H1 (cell line): ENCODE results near the gene PCDHGA3. TPM values are rescaled to one million over a fixed set of nuclear protein-coding genes. Genes with fewer than 3 reads are reported as not detected.
"Not testable (repeated sequence)": the region's sequence is repeated elsewhere in the genome, so short reads cannot be mapped to it uniquely, and the experiment has no call there.

Experiments
- CTCF ChIA-PET: fragments of 300-600 bp; sonication (Branson Sonifier 250); formaldehyde crosslinking; loops from one replicate; lab custom pipeline; 2021; ENCODE audit not compliant: partially characterized antibody; lab: Charles Lee
- POLR2A ChIA-PET: fragments of 300-600 bp; sonication (Branson Sonifier 250); formaldehyde crosslinking; loops from one replicate; lab custom pipeline; 2021; ENCODE audit warnings: inconsistent platforms; ENCODE audit not compliant: partially characterized antibody; lab: Charles Lee
- DNase-seq, 2 experiments: peaks; one replicate each; pipeline versions ENCODE4 v3.0.0 to v3.0.0-alpha.2; 2010 to 2022; ENCODE audit warnings: low spot score in 2 of 2, low read depth in 1 of 2, mixed read lengths in 1 of 2
- FAIRE-seq: peaks from 2 replicates; lab custom pipeline; 2011; peaks lifted over from hg19 to GRCh38; lab: Jason Lieb, UNC
- H2AFZ ChIP-seq: 2 replicates; pipeline ENCODE4 v1.8.1; 2012; ENCODE audit warnings: low read length, inconsistent platforms
- H2AK5ac ChIP-seq: 2 replicates; pipeline ENCODE4 v1.6.1; 2013; ENCODE audit warnings: low read depth, low read length
- H2BK120ac ChIP-seq: replicated peaks from 2 replicates; pipeline ENCODE3; 2013; ENCODE audit warnings: low read depth, low read length, inconsistent platforms
- H2BK12ac ChIP-seq: 2 replicates; pipeline ENCODE4 v1.6.1; 2013; ENCODE audit warnings: low read depth, low read length
- H2BK15ac ChIP-seq: 2 replicates; pipeline ENCODE4 v1.6.1; 2013; ENCODE audit warnings: low read length
- H2BK20ac ChIP-seq: 2 replicates; pipeline ENCODE4 v1.6.1; 2013; ENCODE audit warnings: low read length
- H2BK5ac ChIP-seq: 2 replicates; pipeline ENCODE4 v1.6.1; 2013; ENCODE audit warnings: low read depth, low read length
- H3K14ac ChIP-seq: 2 replicates; pipeline ENCODE4 v1.6.1; 2013; ENCODE audit warnings: inconsistent platforms; ENCODE audit not compliant: insufficient read length
- H3K18ac ChIP-seq: 2 replicates; pipeline ENCODE4 v1.6.1; 2013; ENCODE audit warnings: low read length; ENCODE audit errors: extremely low read depth
- H3K23ac ChIP-seq: 2 replicates; pipeline ENCODE4 v1.6.1; 2013; ENCODE audit warnings: inconsistent platforms; ENCODE audit not compliant: insufficient read length
- H3K23me2 ChIP-seq: 2 replicates; pipeline ENCODE4 v1.6.1; 2013; ENCODE audit warnings: low read depth, low read length
- H3K27ac ChIP-seq: 2 replicates; pipeline ENCODE4 v1.6.1; 2011; ENCODE audit warnings: low read depth, low read length, inconsistent platforms
- H3K27me3 ChIP-seq, 4 experiments: replicated peaks in 1 of 4; 1 replicate in 1 of 4; 2 replicates in 3 of 4; pipeline versions ENCODE4 v1.6.1 to v1.8.1; 2011 to 2013; ENCODE audit warnings: low read length in 3 of 4, mild to moderate bottlenecking in 3 of 4, inconsistent platforms in 2 of 4, mixed read lengths in 2 of 4, moderate library complexity in 1 of 4; ENCODE audit not compliant: control insufficient read depth in 3 of 4, insufficient read depth in 3 of 4; ENCODE audit errors: extremely low read depth in 1 of 4
- H3K36me3 ChIP-seq, 4 experiments: 2 replicates each; pipeline versions ENCODE4 v1.6.1 to v1.8.1; 2011 to 2013; ENCODE audit warnings: mild to moderate bottlenecking in 4 of 4, low read length in 3 of 4, moderate library complexity in 2 of 4, control low read depth in 1 of 4, inconsistent platforms in 1 of 4; ENCODE audit not compliant: insufficient read depth in 4 of 4, control insufficient read depth in 2 of 4
- H3K4ac ChIP-seq: replicated peaks from 2 replicates; pipeline ENCODE3; 2013; ENCODE audit warnings: low read length, low read depth, mixed read lengths, inconsistent platforms; ENCODE audit not compliant: insufficient read length
- H3K4me1 ChIP-seq, 4 experiments: replicated peaks in 1 of 4; 1 replicate in 1 of 4; 2 replicates in 3 of 4; pipeline versions ENCODE4 v1.6.1 to v1.8.1; 2011 to 2013; ENCODE audit warnings: low read length in 3 of 4, inconsistent platforms in 2 of 4, mixed read lengths in 1 of 4; ENCODE audit not compliant: insufficient read depth in 4 of 4, control insufficient read depth in 3 of 4
- H3K4me2 ChIP-seq, 2 experiments: 2 replicates each; pipeline versions ENCODE4 v1.6.1 to v1.8.1; 2011 to 2013; ENCODE audit warnings: low read depth in 2 of 2, low read length in 2 of 2, control low read depth in 1 of 2, inconsistent platforms in 1 of 2, mild to moderate bottlenecking in 1 of 2; ENCODE audit not compliant: insufficient read depth in 1 of 2
- H3K4me3 ChIP-seq, 4 experiments: fragments of 200-600, 300-600 bp in 1 of 4; sonication (generic), shearing (Covaris generic), sonication (Bioruptor Twin) in 1 of 4; 2 replicates each; pipeline versions ENCODE4 v1.5.1 to v1.8.1; 2011 to 2016; ENCODE audit warnings: low read length in 4 of 4, low read depth in 3 of 4, control low read depth in 2 of 4, inconsistent platforms in 2 of 4, mild to moderate bottlenecking in 2 of 4, mixed read lengths in 1 of 4, moderate library complexity in 1 of 4; ENCODE audit not compliant: insufficient read depth in 2 of 4; ENCODE audit errors: extremely low read depth in 1 of 4
- H3K56ac ChIP-seq: replicated peaks from 2 replicates; pipeline ENCODE3; 2013; ENCODE audit warnings: low read depth, mild to moderate bottlenecking, mixed read lengths, low read length, inconsistent platforms; ENCODE audit not compliant: insufficient read length
- H3K79me1 ChIP-seq: 2 replicates; pipeline ENCODE4 v1.6.1; 2013; ENCODE audit warnings: low read depth, low read length, control low read depth
- H3K79me2 ChIP-seq, 2 experiments: 2 replicates each; pipeline versions ENCODE4 v1.6.1 to v1.8.1; 2012 to 2013; ENCODE audit warnings: low read length in 2 of 2, mild to moderate bottlenecking in 2 of 2, inconsistent platforms in 1 of 2; ENCODE audit not compliant: insufficient read depth in 2 of 2, control insufficient read depth in 1 of 2
- H3K9ac ChIP-seq, 4 experiments: replicated peaks in 1 of 4; 1 replicate in 1 of 4; 2 replicates in 3 of 4; pipeline versions ENCODE4 v1.6.1 to v1.8.1; 2011 to 2013; ENCODE audit warnings: low read depth in 3 of 4, low read length in 3 of 4, control low read depth in 2 of 4, mild to moderate bottlenecking in 2 of 4, moderate library complexity in 2 of 4, inconsistent platforms in 1 of 4; ENCODE audit errors: extremely low read depth in 1 of 4
- H3K9me3 ChIP-seq, 2 experiments: 2 replicates each; pipeline versions ENCODE4 v1.6.1 to v1.8.1; 2012 to 2013; ENCODE audit warnings: mild to moderate bottlenecking in 2 of 2, moderate library complexity in 2 of 2, control low read depth in 1 of 2, inconsistent platforms in 1 of 2, low read depth in 1 of 2, low read length in 1 of 2, mixed read lengths in 1 of 2; ENCODE audit not compliant: insufficient read depth in 2 of 2
- H4K20me1 ChIP-seq, 2 experiments: replicated peaks in 1 of 2; 2 replicates each; pipeline versions ENCODE3 to v1.8.1; 2011 to 2013; ENCODE audit warnings: inconsistent platforms in 2 of 2, low read length in 2 of 2, mild to moderate bottlenecking in 1 of 2; ENCODE audit not compliant: insufficient read depth in 2 of 2, control insufficient read depth in 1 of 2
- H4K5ac ChIP-seq: 2 replicates; pipeline ENCODE4 v1.6.1; 2013; ENCODE audit warnings: low read length, low read depth, mixed read lengths, inconsistent platforms; ENCODE audit not compliant: insufficient read length
- H4K8ac ChIP-seq: 2 replicates; pipeline ENCODE4 v1.8.0; 2013; ENCODE audit warnings: mild to moderate bottlenecking, moderate library complexity, low read length, inconsistent platforms; ENCODE audit not compliant: insufficient read depth; ENCODE audit errors: extremely low read depth
- H4K91ac ChIP-seq: replicated peaks from 2 replicates; pipeline ENCODE3; 2013; ENCODE audit warnings: low read length, mixed read lengths, inconsistent platforms; ENCODE audit not compliant: insufficient read length
- WGBS, 2 experiments: shearing (Covaris generic) in 1 of 2; methylation state at CpG; one replicate each; pipeline versions ENCODE4 v1.1.6 to v1.1.7; 2013 to 2015; ENCODE audit warnings: low lambda C conversion rate in 2 of 2, mixed read lengths in 2 of 2, inconsistent platforms in 1 of 2, low coverage in 1 of 2, missing lambda C conversion rate in 1 of 2; ENCODE audit not compliant: insufficient replicate concordance in 2 of 2, insufficient coverage in 1 of 2, insufficient read length in 1 of 2; ENCODE audit errors: extremely low coverage in 1 of 2, missing lambda C conversion rate in 1 of 2; 5-methylcytosine and 5-hydroxymethylcytosine counted together
- polyA plus RNA-seq, 7 experiments: library from polyadenylated mRNA; depleted of rRNA in 3 of 7; stranded (reverse) in 5 of 7; unstranded in 2 of 7; fragments of >200 nt in 5 of 7; fragments of 200-250 nt in 2 of 7; gene quantifications; 1 replicate in 5 of 7; 2 replicates in 1 of 7; 4 replicates in 1 of 7; pipeline versions ENCODE4 v1.2.1 to v1.2.3, GENCODE V29; 2011 to 2013; ENCODE audit warnings: missing spikeins in 2 of 7, mixed read lengths in 2 of 7
- total RNA-seq: library from RNA; stranded (reverse); fragmentation: NEBNext Ultra II Directional; extraction: Animal tissue kit (Norgen Biotek cat#: 25700); gene quantifications from 2 replicates; pipeline ENCODE4 v1.2.1, GENCODE V29; 2021

Gene PCDHGA3
- total and polyA plus RNA-seq, 2 of the 8 experiments (the other 6 are each of a cell fraction or from before 2014, with no cell fraction given), result 0.15 to 0.39 TPM

DNA sequence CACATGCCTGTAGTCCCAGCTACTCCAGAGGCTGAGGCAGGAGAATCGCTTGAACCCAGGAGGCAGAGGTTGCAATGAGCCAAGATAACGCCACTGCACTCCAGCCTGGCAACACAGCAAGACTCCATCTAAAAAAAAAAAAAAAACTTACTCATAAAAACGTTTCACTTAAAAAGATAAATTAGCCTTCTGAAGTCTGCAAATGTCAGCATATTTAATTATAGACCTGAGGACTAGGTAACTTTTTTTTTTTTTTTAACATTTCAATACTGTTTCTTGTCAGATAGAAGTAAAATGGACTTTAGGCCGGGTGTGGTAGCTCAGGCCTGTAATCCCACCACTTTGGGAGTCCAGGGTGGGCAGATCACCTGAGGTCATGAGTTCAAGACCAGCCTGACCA lies 26.7 kb upstream of the PCDHGA3 start:
- H2BK15ac ChIP-seq, H3K27me3 ChIP-seq, H2BK12ac ChIP-seq, H3K23ac ChIP-seq, H2BK20ac ChIP-seq, H2BK5ac ChIP-seq, H3K9ac ChIP-seq, H2AFZ ChIP-seq, H3K14ac ChIP-seq, H4K5ac ChIP-seq, H3K56ac ChIP-seq, H2AK5ac ChIP-seq, DNase-seq, H4K91ac ChIP-seq, H2BK120ac ChIP-seq, H3K4me1 ChIP-seq, H4K8ac ChIP-seq, H3K79me1 ChIP-seq, H3K4ac ChIP-seq, FAIRE-seq, H4K20me1 ChIP-seq, H3K4me2 ChIP-seq, H3K4me3 ChIP-seq, H3K23me2 ChIP-seq, H3K27ac ChIP-seq, H3K18ac ChIP-seq: not testable (repeated sequence)
- POLR2A ChIA-PET, result interaction anchor here (0.7 to 2.5 kb wide), 4 partner anchors 11 to 172 kb away, joined by 3 to 7 read pairs (median 3); partner anchors contain the start of gene PCDHGC5
- peaks cover 5 to 27% (median 19%) of the 10 kb centered on the region in 4 experiments; a peak in 6 of 8 replicates for H3K36me3 ChIP-seq
- CTCF ChIA-PET, result interaction anchor here (0.8 to 5.0 kb wide), 6 partner anchors 18 to 196 kb away, joined by 4 to 19 read pairs (median 4); partner anchors contain the start of gene PCDHB15
- 83% methylated on average over 4 of the region's 4 CpGs; no CpG with 5 or more reads in 1 of the 2 experiments for WGBS, 2 experiments
- peaks cover 22 to 27% of the 10 kb centered on the region in 2 experiments for H3K9me3 ChIP-seq
- peaks cover 11 to 25% of the 10 kb centered on the region in 2 experiments for H3K79me2 ChIP-seq
